ENCODE results near the gene GABRB3. TPM values are rescaled to one million over a fixed set of nuclear protein-coding genes. Genes with fewer than 3 reads are reported as not detected.
A peak's percentile ranks its signal among the peaks of the same experiment; 100 is the strongest.
"Not testable (repeated sequence)": the region's sequence is repeated elsewhere in the genome, so short reads cannot be mapped to it uniquely, and the experiment has no call there.

The GABRB3 gene
- total RNA-seq, 1 donor from 2014 or later: 4.8 TPM

- DNase-seq: no peak
Measured at GRCh38 chr15:26736502-26737248, 36.2 kb downstream of the GABRB3 start.

GRCh38 chr15:26731965-26732364, 40.9 kb downstream of the GABRB3 start:
- DNase-seq: no peak

GRCh38 chr15:26729581-26729980, 43.3 kb downstream of the GABRB3 start:
- no peak for DNase-seq

- no peak for DNase-seq
Measured at GRCh38 chr15:26729030-26729429, 43.8 kb downstream of the GABRB3 start.

- DNase-seq: no peak
Measured at GRCh38 chr15:26724381-26725150, 48.3 kb downstream of the GABRB3 start.

- DNase-seq: no peak
Measured at GRCh38 chr15:26722621-26723160, 50.2 kb downstream of the GABRB3 start.

- DNase-seq: no peak
Measured at GRCh38 chr15:26721232-26721967, 51.5 kb downstream of the GABRB3 start.

GRCh38 chr15:26720546-26720945, 52.3 kb downstream of the GABRB3 start:
- DNase-seq: no peak

- DNase-seq: not testable (repeated sequence)
Measured at GRCh38 chr15:26719866-26720265, 53.0 kb downstream of the GABRB3 start.

GRCh38 chr15:26716069-26716468, 56.8 kb downstream of the GABRB3 start:
- no peak for DNase-seq

GRCh38 chr15:26713498-26713897, 59.4 kb downstream of the GABRB3 start:
- no peak for DNase-seq

- DNase-seq: peak; percentile 63
Measured at GRCh38 chr15:26712335-26712734, 60.5 kb downstream of the GABRB3 start.

GRCh38 chr15:26711445-26711844, 61.4 kb downstream of the GABRB3 start:
- DNase-seq: no peak

- DNase-seq: no peak
Measured at GRCh38 chr15:26702381-26702780, 70.5 kb downstream of the GABRB3 start.

GRCh38 chr15:26698555-26698954, 74.3 kb downstream of the GABRB3 start:
- peak; percentile 10 for DNase-seq

GRCh38 chr15:26697913-26698312, 75.0 kb downstream of the GABRB3 start:
- peak; percentile 9 for DNase-seq

GRCh38 chr15:26691249-26691648, 81.6 kb downstream of the GABRB3 start:
- DNase-seq: no peak

GRCh38 chr15:26690778-26691177, 82.1 kb downstream of the GABRB3 start:
- no peak for DNase-seq

GRCh38 chr15:26689462-26689861, 83.4 kb downstream of the GABRB3 start:
- DNase-seq: no peak

- no peak for DNase-seq
Measured at GRCh38 chr15:26686547-26687187, 86.2 kb downstream of the GABRB3 start.

GRCh38 chr15:26682598-26683164, 90.2 kb downstream of the GABRB3 start:
- DNase-seq: no peak

GRCh38 chr15:26679927-26680326, 92.9 kb downstream of the GABRB3 start:
- DNase-seq: no peak
